IMR-90 (cell line): Measurements from ENCODE around the gene KCNMA1. TPM values are rescaled to one million over a fixed set of nuclear protein-coding genes. Genes with fewer than 3 reads are reported as not detected.

ENCODE experiments used
- ATAC-seq: fragments of 200-7000 bp; cut with Tn5 transposase; 2 replicates; pipeline ENCODE4 v1.9.1; 2020; ENCODE audit warnings: low read depth, mild to moderate bottlenecking, moderate library complexity
- BruUV-seq: library from RNA; stranded (reverse); fragments of 400-500 nt; replicated peaks from 2 replicates; lab custom pipeline; 2021; lab: Mats Ljungman, UMichigan
- CTCF ChIA-PET: fragments of 300-600 bp; formaldehyde crosslinking; extraction: SDS; loops from one replicate; lab custom pipeline; 2021; ENCODE audit warnings: antibody characterized with exemption; lab: Yijun Ruan, JAX
- POLR2A ChIA-PET: fragments of 300-600 bp; sonication (Branson Sonifier 250); formaldehyde crosslinking; loops from one replicate; lab custom pipeline; 2022; ENCODE audit warnings: antibody characterized with exemption; ENCODE audit not compliant: unreplicated experiment; lab: Charles Lee
- DNase-seq: peaks from one replicate; pipeline ENCODE4 v3.0.0; 2013
- H2AFZ ChIP-seq: replicated peaks from 2 replicates; pipeline ENCODE3; 2013; ENCODE audit warnings: low read length, mild to moderate bottlenecking; ENCODE audit not compliant: poor library complexity
- H2AK5ac ChIP-seq: 2 replicates; pipeline ENCODE4 v1.6.1; 2013; ENCODE audit warnings: low read depth, low read length, inconsistent platforms
- H2AK9ac ChIP-seq: replicated peaks from 2 replicates; pipeline ENCODE3; 2013; ENCODE audit warnings: mild to moderate bottlenecking, low read depth, low read length, moderate library complexity; ENCODE audit not compliant: poor library complexity
- H2BK120ac ChIP-seq: 2 replicates; pipeline ENCODE4 v1.6.1; 2013; ENCODE audit warnings: low read depth, low read length, inconsistent platforms
- H2BK15ac ChIP-seq: 3 replicates; pipeline ENCODE4 v1.6.1; 2013; ENCODE audit warnings: low read depth, low read length, inconsistent platforms
- H2BK20ac ChIP-seq: 2 replicates; pipeline ENCODE4 v1.6.1; 2013; ENCODE audit warnings: low read depth, mild to moderate bottlenecking, inconsistent platforms, low read length, moderate library complexity
- H2BK5ac ChIP-seq: 2 replicates; pipeline ENCODE4 v1.6.1; 2013; ENCODE audit warnings: mild to moderate bottlenecking, low read depth, low read length, inconsistent platforms; ENCODE audit not compliant: poor library complexity, severe bottlenecking
- H3K14ac ChIP-seq: replicated peaks from 2 replicates; pipeline ENCODE4 v1.6.1; 2013; ENCODE audit warnings: low read depth, low read length, inconsistent platforms
- H3K18ac ChIP-seq: 2 replicates; pipeline ENCODE4 v1.6.1; 2013; ENCODE audit warnings: low read depth, low read length, control low read depth
- H3K23ac ChIP-seq: 2 replicates; pipeline ENCODE4 v1.6.1; 2013; ENCODE audit warnings: low read depth, low read length, inconsistent platforms
- H3K27ac ChIP-seq: 2 replicates; pipeline ENCODE4 v1.5.1; 2013; ENCODE audit warnings: mild to moderate bottlenecking, control low read depth, low read length; ENCODE audit not compliant: insufficient read depth
- H3K27me3 ChIP-seq: 2 replicates; pipeline ENCODE4 v1.6.1; 2013; ENCODE audit warnings: low read length; ENCODE audit not compliant: control insufficient read depth, insufficient read depth
- H3K36me3 ChIP-seq: 2 replicates; pipeline ENCODE4 v1.6.1; 2013; ENCODE audit warnings: low read length, mixed read lengths; ENCODE audit not compliant: control insufficient read depth, insufficient read depth
- H3K4ac ChIP-seq: 2 replicates; pipeline ENCODE4 v1.6.1; 2013; ENCODE audit warnings: low read depth, low read length, inconsistent platforms
- H3K4me1 ChIP-seq: 2 replicates; pipeline ENCODE4 v1.6.1; 2013; ENCODE audit warnings: low read length, mixed read lengths; ENCODE audit not compliant: control insufficient read depth, insufficient read depth
- H3K4me2 ChIP-seq: 2 replicates; pipeline ENCODE4 v1.6.1; 2013; ENCODE audit warnings: low read depth, mild to moderate bottlenecking, control low read depth, low read length, moderate library complexity
- H3K4me3 ChIP-seq: 2 replicates; pipeline ENCODE4 v1.5.1; 2013; ENCODE audit warnings: low read depth, mild to moderate bottlenecking, control low read depth, low read length, moderate library complexity; ENCODE audit not compliant: insufficient read depth
- H3K56ac ChIP-seq: 2 replicates; pipeline ENCODE4 v1.6.1; 2013; ENCODE audit warnings: low read length, inconsistent platforms; ENCODE audit not compliant: insufficient read depth; ENCODE audit errors: extremely low read depth
- H3K79me1 ChIP-seq, 2 experiments: 2 replicates each; pipeline ENCODE4 v1.6.1; 2013; ENCODE audit warnings: low read length in 2 of 2, inconsistent platforms in 1 of 2, low read depth in 1 of 2
- H3K9ac ChIP-seq: 2 replicates; pipeline ENCODE4 v1.6.1; 2013; ENCODE audit warnings: low read depth, low read length, control low read depth
- H3K9me1 ChIP-seq: 2 replicates; pipeline ENCODE4 v1.6.1; 2013; ENCODE audit warnings: low read length, inconsistent platforms; ENCODE audit not compliant: insufficient read depth
- H3K9me3 ChIP-seq: 2 replicates; pipeline ENCODE4 v1.6.1; 2013; ENCODE audit warnings: low read length; ENCODE audit not compliant: control insufficient read depth, insufficient read depth
- H4K20me1 ChIP-seq: 2 replicates; pipeline ENCODE4 v1.6.1; 2013; ENCODE audit warnings: low read length, inconsistent platforms; ENCODE audit not compliant: insufficient read depth
- H4K5ac ChIP-seq: 2 replicates; pipeline ENCODE4 v1.6.1; 2013; ENCODE audit warnings: mild to moderate bottlenecking, low read depth, low read length, control low read depth
- H4K8ac ChIP-seq, 2 experiments: 2 replicates each; pipeline ENCODE4 v1.6.1; 2013; ENCODE audit warnings: low read depth in 2 of 2, low read length in 2 of 2, control low read depth in 1 of 2, inconsistent platforms in 1 of 2
- H4K91ac ChIP-seq: 2 replicates; pipeline ENCODE4 v1.6.1; 2013; ENCODE audit warnings: low read depth, low read length, inconsistent platforms; ENCODE audit not compliant: insufficient read depth
- MAFK ChIP-seq: IDR thresholded peaks from 2 replicates; pipeline ENCODE4 v1.6.1; 2012; ENCODE audit warnings: low read depth, low read length, improper control_type of control experiment
- NFE2L2 ChIP-seq: fragments of 150-350 bp; IDR thresholded peaks from 2 replicates; pipeline ENCODE4 v1.6.1; 2016; ENCODE audit warnings: low read depth, mild to moderate bottlenecking, low read length
- RFX5 ChIP-seq: IDR thresholded peaks from 2 replicates; pipeline ENCODE4 v1.8.0; 2012; ENCODE audit warnings: low read depth, mild to moderate bottlenecking, low read length, moderate library complexity
- WGBS, 2 experiments: methylation state at CpG; one replicate each; pipeline versions ENCODE4 v1.1.5 to v1.1.7; 2013; ENCODE audit warnings: missing lambda C conversion rate in 2 of 2; ENCODE audit not compliant: insufficient read length in 1 of 2; ENCODE audit errors: extremely low coverage in 2 of 2; 5-methylcytosine and 5-hydroxymethylcytosine counted together
- dilution Hi-C: fragments of 300-500 bp; cut with HindIII; formaldehyde crosslinking; loops from one replicate; pipeline ENCODE4 v1.14.3; 2018; ENCODE audit warnings: low sequenced_read_pairs; ENCODE audit not compliant: unreplicated experiment
- in situ Hi-C: fragments of 300-500 bp; cut with MboI; formaldehyde crosslinking; loops from 3 replicates; pipeline ENCODE4 v1.14.3; 2019; ENCODE audit warnings: low sequenced_read_pairs, inconsistent platforms, mixed read lengths
- intact Hi-C: fragments of 100-400 bp; cut with micrococcal nuclease; formaldehyde crosslinking; loops from 2 replicates; pipeline ENCODE4 v1.10.0; 2022
- polyA plus RNA-seq, 3 experiments: library from polyadenylated mRNA; depleted of rRNA; stranded (reverse); fragments of >200 nt; gene quantifications; 2 replicates each; pipeline ENCODE4 v1.2.3, GENCODE V29; 2012; ENCODE audit warnings: low replicate concordance in 1 of 3
- total RNA-seq: library from RNA; depleted of rRNA; stranded (reverse); fragments of >200 nt; gene quantifications from 2 replicates; pipeline ENCODE4 v1.2.3, GENCODE V29; 2012

The KCNMA1 gene
- total and polyA plus RNA-seq, 2 of the 4 experiments (the other 2 are of a cell fraction) = 25.6 to 29.6 TPM

DNA sequence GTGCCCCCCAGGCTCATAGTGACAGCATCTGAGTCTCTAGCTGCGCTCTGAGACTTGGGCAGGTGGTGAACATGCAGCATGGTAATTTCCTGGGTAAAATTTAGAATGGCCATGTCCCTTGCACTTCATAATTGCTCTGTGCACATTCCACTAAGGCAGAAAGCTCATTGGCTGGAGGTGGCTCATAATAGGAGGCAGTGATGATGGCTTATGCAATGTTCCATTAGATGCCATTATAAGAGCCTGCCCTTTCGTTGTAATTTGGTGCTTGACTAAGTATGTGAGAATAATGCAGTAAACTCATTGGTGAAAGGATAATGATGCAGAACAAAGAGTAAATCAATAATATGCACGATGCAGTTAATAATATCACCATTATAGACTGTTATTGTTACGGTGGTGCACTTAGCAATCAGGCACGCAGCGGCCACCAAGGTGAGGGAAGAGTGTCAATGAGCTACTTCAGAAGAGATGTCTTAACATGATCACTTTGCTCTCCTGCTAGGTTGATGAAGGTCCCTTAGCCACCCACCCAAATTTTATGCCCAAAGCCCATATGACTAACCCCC is 545.9 kb downstream of the KCNMA1 start:
- H2AK9ac ChIP-seq = no peak overlapping the region
- POLR2A ChIA-PET = no interaction called here

More for the DNA sequence above, 545.9 kb downstream of the KCNMA1 start:
- H2AFZ ChIP-seq = no peak overlapping the region
- no peaks in the 10 kb centered on the region for H3K27me3 ChIP-seq
- H3K9me3 ChIP-seq = no peaks in the 10 kb centered on the region
- H3K36me3 ChIP-seq = no peaks in the 10 kb centered on the region
- CTCF ChIA-PET = no interaction called here
- H3K4me1 ChIP-seq = no peaks in the 10 kb centered on the region
- no peaks in the 10 kb centered on the region for H3K9me1 ChIP-seq
- intact Hi-C loops = no loop called here
- no peak overlapping the region for H3K4me2 ChIP-seq
- H2BK15ac ChIP-seq = no peak overlapping the region
- DNase-seq = no peak
- H3K27ac ChIP-seq = no peak overlapping the region
- no peak overlapping the region for H2AK5ac ChIP-seq
- H3K9ac ChIP-seq = no peak overlapping the region
- no TSS peak for BruUV-seq
- dilution Hi-C loops = no loop called here
- no peak overlapping the region for H3K18ac ChIP-seq
- WGBS, 2 experiments = 83% methylated on average over 1 of the region's 6 CpGs; no CpG with 5 or more reads in 1 of the 2 experiments
- no peaks in the 10 kb centered on the region for H3K79me1 ChIP-seq
- H3K4ac ChIP-seq = no peak overlapping the region
- H4K5ac ChIP-seq = no peak overlapping the region
- TF ChIP-seq RFX5 (no peak), MAFK (no peak), NFE2L2 (no peak)
- no peak overlapping the region for H2BK120ac ChIP-seq
- in situ Hi-C loops = no loop called here
- H3K56ac ChIP-seq = no peak overlapping the region
- no peak overlapping the region for H3K14ac ChIP-seq
- no peak overlapping the region for H2BK20ac ChIP-seq
- ATAC-seq = no peak
- H4K20me1 ChIP-seq = no peaks in the 10 kb centered on the region
- no peak overlapping the region for H4K91ac ChIP-seq
- no peak overlapping the region for H4K8ac ChIP-seq
- H3K4me3 ChIP-seq = no peak overlapping the region
- H3K23ac ChIP-seq = no peak overlapping the region
- no peak overlapping the region for H2BK5ac ChIP-seq
